ENCODE measurements around the gene EDARADD. TPM values are rescaled to one million over a fixed set of nuclear protein-coding genes. Genes with fewer than 3 reads are reported as not detected.
"Not testable (repeated sequence)": the region's sequence is repeated elsewhere in the genome, so short reads cannot be mapped to it uniquely, and the experiment has no call there.

Gene EDARADD
- total and polyA plus RNA-seq, 2 of the 13 experiments (the other 11 are each of a cell fraction or from before 2014, with no cell fraction given), result 0.03 TPM; not detected in 1

DNA sequence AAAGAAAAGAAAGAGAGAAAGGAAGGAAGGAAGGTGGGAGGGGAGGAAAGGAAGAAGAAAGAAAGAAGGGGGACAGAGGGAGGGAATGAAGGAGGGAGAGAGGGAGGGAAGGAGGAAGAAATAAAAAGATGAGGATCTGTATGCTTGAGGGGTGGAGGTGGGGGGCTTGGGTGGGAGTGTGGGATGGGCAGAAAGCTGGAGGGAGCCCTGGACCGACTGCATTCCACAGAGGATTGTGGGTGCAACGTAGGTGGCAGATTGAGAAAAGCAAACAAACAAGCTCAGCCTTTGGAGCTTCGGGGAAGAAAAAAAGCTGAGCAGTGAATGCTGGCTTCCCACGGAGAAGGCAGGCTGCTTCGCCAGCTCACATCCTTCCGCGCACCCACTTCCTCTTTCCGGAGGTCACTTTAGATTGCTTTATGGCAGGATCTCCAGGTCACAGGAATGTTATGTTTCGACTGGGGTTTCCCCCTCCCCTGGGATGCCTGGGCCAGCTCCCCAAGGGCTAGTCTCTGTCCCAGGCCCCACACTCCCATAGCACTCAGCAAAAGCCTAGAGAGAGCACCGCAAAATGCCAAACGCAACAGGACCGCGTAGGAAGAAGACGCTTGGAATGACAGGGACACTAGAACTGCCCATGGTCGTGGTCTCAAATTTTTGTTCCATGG lies 109.0 kb downstream of the EDARADD start (continued):
- 0 out of 2 replicates have a peak, but pooled peaks have one; percentile 26 for TF ChIP-seq ZNF138 (CRISPR knock-in tag; IDR thresholded peaks at IDR 0.05; ENCODE audit: low read depth)
- TF ChIP-seq, protein P1, sequence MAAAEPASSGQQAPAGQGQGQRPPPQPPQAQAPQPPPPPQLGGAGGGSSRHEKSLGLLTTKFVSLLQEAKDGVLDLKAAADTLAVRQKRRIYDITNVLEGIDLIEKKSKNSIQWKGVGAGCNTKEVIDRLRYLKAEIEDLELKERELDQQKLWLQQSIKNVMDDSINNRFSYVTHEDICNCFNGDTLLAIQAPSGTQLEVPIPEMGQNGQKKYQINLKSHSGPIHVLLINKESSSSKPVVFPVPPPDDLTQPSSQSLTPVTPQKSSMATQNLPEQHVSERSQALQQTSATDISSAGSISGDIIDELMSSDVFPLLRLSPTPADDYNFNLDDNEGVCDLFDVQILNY (CRISPR knock-in tag; conservative IDR thresholded peaks at IDR 0.05), result no peak

DNA sequence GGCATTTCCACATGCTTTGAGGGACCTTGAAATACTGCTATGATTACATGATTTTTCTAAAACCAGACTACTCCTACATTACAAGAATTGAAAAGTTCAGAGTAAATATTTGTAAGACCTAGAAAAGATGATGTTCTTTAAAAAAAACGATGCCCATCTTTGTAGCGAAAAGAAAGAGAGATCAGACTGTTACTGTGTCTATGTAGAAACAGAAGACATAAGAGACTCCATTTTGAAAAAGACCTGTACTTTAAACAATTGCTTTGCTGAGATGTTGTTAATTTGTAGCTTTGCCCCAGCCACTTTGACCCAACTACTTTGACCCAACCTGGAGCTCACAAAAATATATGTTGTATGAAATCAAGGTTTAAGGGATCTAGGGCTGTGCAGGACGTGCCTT lies 110.3 kb downstream of the EDARADD start:
- CTCF ChIA-PET (ENCODE audit: low intra/inter-chr PET ratio, low total read pairs), result not testable (repeated sequence)
- 74% methylated on average over 3 of the region's 3 CpGs for WGBS (ENCODE audit: low lambda C conversion rate)

DNA sequence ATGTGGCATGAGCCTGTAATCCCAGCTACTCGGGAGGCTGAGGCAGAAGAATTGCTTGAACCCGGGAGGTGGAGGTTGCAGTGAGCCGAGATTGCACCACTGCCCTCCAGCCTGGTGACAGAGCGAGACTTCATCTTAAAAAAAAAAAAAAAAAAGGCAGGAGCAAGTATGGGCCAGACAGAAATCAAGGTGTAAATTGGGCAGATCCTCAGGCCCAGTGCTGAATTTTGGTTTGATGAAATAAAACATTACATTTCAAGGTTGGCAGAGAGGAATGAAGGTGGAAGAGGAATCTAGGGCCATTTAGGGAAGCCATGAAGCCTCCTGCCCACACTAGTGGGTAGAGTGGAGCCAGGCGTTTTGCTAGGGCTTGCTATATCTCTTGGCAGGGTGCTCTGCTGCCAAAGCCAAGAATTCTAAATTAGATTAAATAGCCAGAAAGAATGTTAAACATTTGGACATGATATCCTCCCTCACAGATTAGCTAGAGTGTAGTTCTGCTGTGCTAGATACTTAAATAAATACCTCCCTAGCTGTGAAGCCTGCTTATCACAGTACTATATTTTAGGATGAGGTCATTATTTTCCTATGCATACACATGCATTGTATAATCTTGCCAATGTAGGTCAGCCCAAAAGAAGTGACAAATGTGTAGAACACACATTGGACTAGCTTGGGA lies 113.1 kb downstream of the EDARADD start:
- ATAC-seq, result no peak

More for the DNA sequence above, 110.3 kb downstream of the EDARADD start:
- H3K4me3 ChIP-seq (replicated peaks in 1 of 3; ENCODE audit: insufficient read depth in 1 of 3, low read depth in 2 of 3, low read length in 3 of 3); intact Hi-C loops (cut with micrococcal nuclease; ENCODE audit: unreplicated experiment); H3K36me3 ChIP-seq (replicated peaks in 1 of 2; ENCODE audit: control insufficient read depth in 1 of 2, insufficient read depth in 2 of 2, low read length in 2 of 2); H2AFZ ChIP-seq (ENCODE audit: low read length); H3K27ac ChIP-seq (ENCODE audit: extremely low read length, insufficient read depth, low read length); H3K9ac ChIP-seq (ENCODE audit: insufficient read depth, low read depth, low read length); H4K20me1 ChIP-seq (ENCODE audit: insufficient read depth, low read length); H3K4me2 ChIP-seq (ENCODE audit: low read depth, low read length); BruUV-seq (replicated peaks); DNase-seq (ENCODE audit: low spot score); H3K79me2 ChIP-seq (ENCODE audit: insufficient read depth, low read length); FAIRE-seq; H3K27me3 ChIP-seq (ENCODE audit: control insufficient read depth in 1 of 2, insufficient read depth in 2 of 2, low read length in 2 of 2); in situ Hi-C loops (cut with HindIII; ENCODE audit: extremely low pct_ligation_motif_present, low pct_unique_long_range_greater_than_20kb); ATAC-seq; H3K9me3 ChIP-seq (ENCODE audit: low read length): not testable (repeated sequence)
- POLR2A ChIA-PET, result interaction anchor here (1.0 to 1.9 kb wide), 4 partner anchors 10 to 27 kb away, joined by 3 to 42 read pairs (median 9); no protein-coding TSS in a partner anchor
- peaks cover 73% of the 10 kb centered on the region for H3K4me1 ChIP-seq (ENCODE audit: insufficient read depth, low read length)

More for the DNA sequence above, 113.1 kb downstream of the EDARADD start:
- H2AFZ ChIP-seq (ENCODE audit: low read length), result no peak overlapping the region
- no peak overlapping the region for H3K4me3 ChIP-seq (replicated peaks in 1 of 3; ENCODE audit: insufficient read depth in 1 of 3, low read depth in 2 of 3, low read length in 3 of 3)
- POLR2A ChIA-PET, result interaction anchor here (1.0 to 1.6 kb wide), 3 partner anchors 9 to 16 kb away, joined by 3 read pairs; partner anchors contain the start of gene LGALS8
- H4K20me1 ChIP-seq (ENCODE audit: insufficient read depth, low read length), result no peaks in the 10 kb centered on the region
- peak; percentile 46 for DNase-seq (ENCODE audit: low spot score)
- H3K9me3 ChIP-seq (ENCODE audit: low read length), result no peaks in the 10 kb centered on the region
- WGBS (ENCODE audit: low lambda C conversion rate), result 78% methylated on average over 5 of the region's 5 CpGs
- intact Hi-C loops (cut with micrococcal nuclease; ENCODE audit: unreplicated experiment) (no loop called here), in situ Hi-C loops (cut with HindIII; ENCODE audit: extremely low pct_ligation_motif_present, low pct_unique_long_range_greater_than_20kb) (no loop called here)
- no peaks in the 10 kb centered on the region for H3K79me2 ChIP-seq (ENCODE audit: insufficient read depth, low read length)
- no peak overlapping the region for H3K9ac ChIP-seq (ENCODE audit: insufficient read depth, low read depth, low read length)
- TF ChIP-seq AKAP8 (CRISPR knock-in tag; IDR thresholded peaks at IDR 0.05), result no peak
- peak; percentile 75 for TF ChIP-seq ATF7 (IDR thresholded peaks at IDR 0.05)
- TF ChIP-seq ATF7 (CRISPR knock-in tag; IDR thresholded peaks at IDR 0.05), result no peak
- no peaks in the 10 kb centered on the region for H3K36me3 ChIP-seq (replicated peaks in 1 of 2; ENCODE audit: control insufficient read depth in 1 of 2, insufficient read depth in 2 of 2, low read length in 2 of 2)
- H3K27ac ChIP-seq (ENCODE audit: extremely low read length, insufficient read depth, low read length), result no peak overlapping the region
- peaks cover 72% of the 10 kb centered on the region for H3K4me1 ChIP-seq (ENCODE audit: insufficient read depth, low read length)
- FAIRE-seq, result no peak
- no peaks in the 10 kb centered on the region for H3K27me3 ChIP-seq (ENCODE audit: control insufficient read depth in 1 of 2, insufficient read depth in 2 of 2, low read length in 2 of 2)
- CTCF ChIA-PET (ENCODE audit: low intra/inter-chr PET ratio, low total read pairs), result no interaction called here
- H3K4me2 ChIP-seq (ENCODE audit: low read depth, low read length), result no peak overlapping the region
- BruUV-seq (replicated peaks), result no TSS peak

All from HepG2 (cell line).